Aorta (tissue), 5 donors: ENCODE data around the gene VAMP4. TPM values are rescaled to one million over a fixed set of nuclear protein-coding genes. Genes with fewer than 3 reads are reported as not detected.

Experiments used
- ATAC-seq: fragments of 200-7000 bp; cut with Tn5 transposase; one replicate; pipeline ENCODE4 v1.9.1; 2022; ENCODE audit warnings: moderate library complexity; ENCODE audit not compliant: low FRiP score
- DNase-seq, 2 donors: peaks; one replicate each; pipeline ENCODE4 v3.0.0-alpha.2; 2020
- H3K27ac ChIP-seq, 2 donors: one replicate each; pipeline ENCODE4 v1.5.1; 2013; ENCODE audit warnings: low read length in 2 of 2, mild to moderate bottlenecking in 2 of 2, moderate library complexity in 2 of 2, control low read depth in 1 of 2, inconsistent platforms in 1 of 2, low read depth in 1 of 2
- H3K27me3 ChIP-seq, 2 donors: one replicate each; pipeline ENCODE4 v1.6.1; 2013; ENCODE audit warnings: control low read depth in 1 of 2, low read length in 1 of 2, mild to moderate bottlenecking in 1 of 2, moderate library complexity in 1 of 2; ENCODE audit not compliant: insufficient read depth in 2 of 2, control insufficient read depth in 1 of 2
- H3K36me3 ChIP-seq, 2 donors: one replicate each; pipeline ENCODE4 v1.6.1; 2013; ENCODE audit warnings: control low read depth in 1 of 2, low read length in 1 of 2, mild to moderate bottlenecking in 1 of 2; ENCODE audit not compliant: insufficient read depth in 2 of 2, control insufficient read depth in 1 of 2
- H3K4me1 ChIP-seq, 2 donors: one replicate each; pipeline ENCODE4 v1.6.1; 2013; ENCODE audit warnings: low read length in 2 of 2, control low read depth in 1 of 2, mild to moderate bottlenecking in 1 of 2, moderate library complexity in 1 of 2; ENCODE audit not compliant: insufficient read depth in 2 of 2, control insufficient read depth in 1 of 2
- H3K4me3 ChIP-seq, 2 donors: one replicate each; pipeline ENCODE4 v1.5.1; 2013; ENCODE audit warnings: low read length in 2 of 2, control low read depth in 1 of 2, mild to moderate bottlenecking in 1 of 2
- H3K9me3 ChIP-seq: one replicate; pipeline ENCODE4 v1.6.1; 2013; ENCODE audit warnings: mild to moderate bottlenecking, low read length; ENCODE audit not compliant: control insufficient read depth
- WGBS, 2 donors: extraction: QIAGEN DNeasy Blood & Tissue Kit; methylation state at CpG; one replicate each; pipeline ENCODE4 v1.1.7; 2013; 5-methylcytosine and 5-hydroxymethylcytosine counted together
- intact Hi-C, 2 donors: fragments of 100-400 bp; cut with DNase I; formaldehyde crosslinking; loops; one replicate each; pipeline versions ENCODE4 v1.14.2 to v1.15.0; 2022
- polyA plus RNA-seq, 2 donors: library from polyadenylated mRNA; stranded (reverse); fragments of 200-250 nt; gene quantifications; one replicate each; pipeline ENCODE4 v1.2.3, GENCODE V29; 2013
- total RNA-seq, 2 donors: library from RNA; stranded (reverse); fragmentation: NEBNext Ultra II Directional; extraction: Animal tissue kit (Norgen Biotek cat#: 25700); gene quantifications; one replicate each; pipeline ENCODE4 v1.2.1, GENCODE V29; 2021
- donor health status: healthy with polysubstance abuse.
- donor health status: Bipolar disorder and iron deficiency.
- donor health status: DM: no; HTN: no; CAD: no.
- donor health status: DM: no; HTN: no; CAD: no.
- donor health status: DM: yes; HTN: yes; CAD: no.

Gene VAMP4
- total and polyA plus RNA-seq, 4 donors: 22.4 to 28.7 (median 25.5) TPM

DNA sequence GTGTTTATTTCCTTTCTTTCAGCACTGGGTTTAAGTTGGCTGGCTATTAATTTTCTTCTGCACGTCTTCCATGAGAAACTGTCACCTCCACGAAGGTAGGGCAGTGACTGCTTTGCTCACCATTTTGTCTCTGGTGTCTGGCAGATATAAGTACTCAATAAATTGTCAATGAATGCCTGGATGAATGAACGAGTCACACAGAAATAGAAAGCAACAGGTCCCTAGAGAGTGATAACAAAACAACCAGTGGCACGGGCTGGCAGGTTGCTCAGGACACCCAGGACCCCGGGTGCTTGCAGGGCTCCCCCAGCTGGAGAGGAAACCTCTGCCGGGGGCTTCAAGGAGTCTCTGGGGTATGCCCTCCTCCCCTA is 86.1 kb downstream of the VAMP4 start:
- no peaks in the 10 kb centered on the region for H3K27me3 ChIP-seq
- no peaks in the 10 kb centered on the region for H3K9me3 ChIP-seq
- H3K4me1 ChIP-seq: no peaks in the 10 kb centered on the region
- 51 to 64% methylated on average over 6 of the region's 6 CpGs for WGBS, 2 donors
- peak overlapping the region; percentile 81 to 98 for H3K27ac ChIP-seq
- H3K4me3 ChIP-seq: no peak overlapping the region
- no peak for DNase-seq
- no peak for ATAC-seq
- intact Hi-C loops: no loop called here
- H3K36me3 ChIP-seq: no peaks in the 10 kb centered on the region

DNA sequence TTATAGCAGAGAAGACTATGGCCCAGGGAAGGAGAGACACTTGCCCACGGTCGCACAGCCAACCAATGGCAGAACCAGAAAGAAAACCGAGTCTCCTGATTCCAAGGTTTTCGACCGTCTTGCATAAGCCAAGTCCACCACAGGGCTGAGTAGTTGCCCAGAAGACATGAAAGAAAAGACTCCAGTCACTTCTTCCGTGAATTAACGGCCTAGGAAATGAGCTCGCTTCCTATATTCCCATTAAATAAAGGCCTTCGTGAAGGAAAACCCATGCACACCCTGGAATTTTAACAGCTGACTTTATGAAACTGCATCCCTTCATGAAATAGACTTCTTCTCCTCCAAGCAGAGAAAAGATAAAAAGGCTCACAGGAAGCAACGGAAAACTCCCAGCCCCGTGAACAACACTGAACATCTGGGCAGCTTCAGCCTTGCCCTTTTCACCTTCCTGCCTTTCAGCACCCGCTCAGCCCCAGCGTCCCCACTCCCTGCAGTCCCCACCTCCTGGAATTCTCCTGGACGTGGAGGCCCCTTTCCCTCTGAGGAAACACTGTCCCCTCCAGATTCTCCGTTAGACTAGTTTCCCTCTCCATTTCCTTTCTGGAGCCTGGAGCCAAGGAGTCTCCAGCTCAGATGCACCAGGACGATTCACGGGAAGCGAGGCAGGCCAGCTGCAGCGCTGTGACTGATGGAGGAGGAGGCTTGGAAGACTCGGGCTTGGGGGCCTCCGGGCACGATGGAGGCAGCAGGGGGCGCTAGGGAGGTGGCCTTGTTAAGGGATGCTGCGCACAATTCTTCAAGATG is 86.7 kb downstream of the VAMP4 start:
- H3K27me3 ChIP-seq: no peaks in the 10 kb centered on the region
- H3K4me1 ChIP-seq: no peaks in the 10 kb centered on the region
- intact Hi-C loops: loop anchor here in 1 of 2 donors (5.0 kb wide), 1 partner anchor 343 kb away; the partner anchor contains the start of gene FMO4
- H3K4me3 ChIP-seq: no peak overlapping the region
- H3K36me3 ChIP-seq: no peaks in the 10 kb centered on the region
- H3K9me3 ChIP-seq: no peaks in the 10 kb centered on the region
- ATAC-seq (peak; percentile 71), DNase-seq (peak; percentile 86 to 93)
- H3K27ac ChIP-seq: peak overlapping the region; percentile 81 to 98
- 16 to 22% methylated on average over 24 of the region's 24 CpGs for WGBS, 2 donors

DNA sequence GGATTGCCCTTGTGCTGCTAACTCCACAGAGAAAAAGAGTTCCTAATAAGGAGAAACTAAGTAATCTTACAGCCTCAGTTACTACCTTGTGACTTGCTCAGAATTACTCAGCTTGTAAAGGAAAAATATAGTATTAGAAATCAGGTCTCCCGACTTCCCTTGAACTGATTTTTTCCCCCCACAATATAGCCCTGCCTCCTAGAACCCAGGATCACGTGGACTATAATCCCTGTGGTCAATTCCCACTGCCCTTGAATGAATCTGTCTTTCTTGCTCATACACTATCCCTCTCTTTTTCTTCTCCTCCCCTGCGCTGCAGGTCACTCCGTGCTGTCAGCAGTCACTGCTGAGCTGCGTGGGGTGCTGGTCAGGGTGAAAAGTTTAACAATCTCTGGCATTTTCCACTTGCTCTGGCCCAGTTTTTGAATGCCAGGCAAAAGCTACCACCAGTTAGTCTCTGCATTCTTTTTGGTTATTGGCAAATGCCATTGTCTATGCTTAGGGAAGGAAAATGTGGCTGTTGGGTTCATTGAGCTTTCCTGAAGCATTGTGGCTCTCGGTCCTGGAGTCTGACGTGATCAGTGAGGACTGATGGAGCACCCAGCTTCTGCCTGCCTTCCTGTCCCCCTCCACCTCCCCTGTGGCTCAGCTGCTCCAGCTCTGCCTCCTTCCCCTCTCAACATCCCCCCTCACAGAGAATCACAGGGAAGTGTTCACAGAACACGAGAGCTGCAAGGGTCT is 87.5 kb downstream of the VAMP4 start:
- intact Hi-C loops: loop anchor here in 1 of 2 donors (5.0 kb wide), 1 partner anchor 342 kb away; the partner anchor contains the start of gene FMO4
- H3K4me1 ChIP-seq: no peaks in the 10 kb centered on the region

DNA sequence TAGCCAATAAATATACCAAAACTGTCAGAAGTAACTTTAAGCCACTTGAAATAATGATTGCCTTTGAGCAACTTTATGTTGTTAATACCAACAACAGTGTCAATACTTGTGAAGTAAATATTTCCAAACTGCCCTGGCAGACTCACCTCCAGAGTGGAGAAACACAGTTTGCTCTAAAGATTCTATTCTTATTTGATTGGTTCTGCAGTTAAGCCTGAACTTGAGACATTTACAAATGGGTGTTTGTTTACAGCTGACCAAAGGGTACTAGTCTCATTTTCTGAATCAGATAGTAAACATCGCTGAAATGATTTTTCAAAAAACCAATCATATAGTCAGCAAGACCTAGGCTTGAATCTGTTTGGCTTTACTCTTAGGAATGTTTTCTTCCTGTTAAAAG is 88.1 kb downstream of the VAMP4 start:
- WGBS, 2 donors: 23 to 34% methylated on average over 1 of the region's 1 CpG
- H3K9me3 ChIP-seq: no peaks in the 10 kb centered on the region
- H3K4me3 ChIP-seq: no peak overlapping the region
- DNase-seq (no peak), ATAC-seq (no peak)
- intact Hi-C loops: loop anchor here in 1 of 2 donors (5.0 kb wide), 1 partner anchor 341 kb away; the partner anchor contains the start of gene FMO4
- H3K27me3 ChIP-seq: no peaks in the 10 kb centered on the region
- no peaks in the 10 kb centered on the region for H3K4me1 ChIP-seq
- H3K27ac ChIP-seq: peak overlapping the region in 1 of 2 donors; percentile 62
- no peaks in the 10 kb centered on the region for H3K36me3 ChIP-seq

More for the DNA sequence above, 87.5 kb downstream of the VAMP4 start:
- H3K36me3 ChIP-seq: no peaks in the 10 kb centered on the region
- DNase-seq (no peak), ATAC-seq (peak; percentile 44)
- no peaks in the 10 kb centered on the region for H3K9me3 ChIP-seq
- peak overlapping the region; percentile 81 to 98 for H3K27ac ChIP-seq
- H3K4me3 ChIP-seq: no peak overlapping the region
- H3K27me3 ChIP-seq: no peaks in the 10 kb centered on the region
- 6 to 11% methylated on average over 8 of the region's 8 CpGs for WGBS, 2 donors

DNA sequence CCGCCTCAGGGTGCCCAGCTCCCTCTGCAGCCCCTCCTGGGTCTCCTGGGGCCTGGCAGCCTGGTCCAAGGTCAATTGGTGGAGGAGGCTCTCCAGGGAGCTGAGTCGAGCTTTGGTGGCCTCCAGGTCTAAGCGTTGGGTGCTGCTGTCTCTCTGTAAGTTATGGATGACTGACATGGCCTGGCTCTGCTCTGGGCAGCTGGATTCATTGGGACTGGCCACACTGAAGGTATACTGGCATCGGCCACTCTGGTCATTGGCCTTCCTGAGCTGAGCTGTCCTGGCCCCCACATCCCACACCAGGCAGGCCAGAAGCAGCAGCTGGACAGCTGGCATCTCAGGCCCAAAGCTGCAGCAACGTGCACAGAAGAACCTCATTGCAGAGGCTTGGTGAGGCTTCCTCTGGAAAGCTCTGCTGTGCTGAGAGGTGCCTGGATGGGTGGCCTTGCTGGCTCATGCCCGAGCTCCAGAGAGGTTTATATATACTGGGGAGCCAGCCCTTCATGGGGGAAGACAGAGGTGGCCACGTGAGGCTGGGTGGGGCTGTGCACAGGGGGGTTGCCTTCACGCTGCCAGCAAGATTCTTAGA is 89.5 kb downstream of the VAMP4 start, which contains the start of gene MYOC:
Gene MYOC (minus strand): TSS at position 455 of the 589 bp plus-strand sequence. CDS start 77 bp downstream, at position 378.
- no peak within 1 kb of the TSS for H3K4me3 ChIP-seq
- H3K27me3 ChIP-seq: no peaks in the 10 kb centered on the region
- peak within 1 kb of the TSS; percentile 62 to 80 for H3K27ac ChIP-seq
- DNase-seq: no peak
- H3K9me3 ChIP-seq: no peaks in the 10 kb centered on the region
- peak; percentile 15 for ATAC-seq
- no peaks in the 10 kb centered on the region for H3K4me1 ChIP-seq
- WGBS, 2 donors: 21 to 33% methylated on average over 8 of the region's 8 CpGs
- no peaks in the 10 kb centered on the region for H3K36me3 ChIP-seq
- intact Hi-C loops: loop anchor here in 1 of 2 donors (5.0 kb wide), 1 partner anchor 340 kb away; the partner anchor contains the start of gene FMO4

Other genes starting within 250 kb of the VAMP4 start
- not detected for gene MYOCOS, start 119.8 kb downstream of the VAMP4 start, total RNA-seq
- not detected for gene MYOCOS, start 119.8 kb downstream of the VAMP4 start, polyA plus RNA-seq
- 10 to 100 TPM; 18.0 to 74.0 TPM for gene MYOC, start 89.4 kb downstream of the VAMP4 start, total RNA-seq
- gene MYOC, start 89.4 kb downstream of the VAMP4 start, polyA plus RNA-seq: 1 to 10 TPM; 3.8 to 6.5 TPM
- gene METTL13, start 39.6 kb upstream of the VAMP4 start, total RNA-seq: 10 to 100 TPM; 15.3 to 17.9 TPM
- 10 to 100 TPM in 1 of 2 donors, 1 to 10 TPM in 1; 7.8 to 10.7 TPM for gene METTL13, start 39.6 kb upstream of the VAMP4 start, polyA plus RNA-seq
- gene DNM3, start 99.4 kb upstream of the VAMP4 start, total RNA-seq: 10 to 100 TPM in 1 of 2 donors, 1 to 10 TPM in 1; 5.1 to 16.2 TPM
- 1 to 10 TPM in 1 of 2 donors, not detected in 1; 2.6 TPM for gene DNM3, start 99.4 kb upstream of the VAMP4 start, polyA plus RNA-seq